Measurements from ENCODE around the gene RAB30.
"Not testable (repeated sequence)": the region's sequence is repeated elsewhere in the genome, so short reads cannot be mapped to it uniquely, and the experiment has no call there.

RAB30 gene

DNA sequence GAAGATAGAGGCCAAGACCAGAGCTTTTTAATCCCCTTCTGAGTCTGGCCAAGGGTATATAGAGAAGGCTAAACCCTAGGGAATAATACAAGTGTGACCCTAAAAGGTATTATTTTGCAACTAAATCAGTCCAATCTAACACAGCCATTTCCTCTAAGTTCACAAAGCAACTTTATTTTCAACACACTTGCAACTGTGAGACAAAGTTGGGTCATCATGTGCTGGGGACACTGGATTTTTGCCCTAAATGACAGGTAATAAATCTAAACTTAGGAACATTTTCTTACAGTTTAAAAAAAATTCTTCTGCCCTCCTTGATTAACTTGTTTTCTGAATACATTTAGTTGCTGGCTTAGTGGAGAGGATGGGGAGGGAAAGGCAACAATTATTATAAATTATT lies 91.9 kb downstream of the RAB30 start:
- DNase-seq = no peak

DNA sequence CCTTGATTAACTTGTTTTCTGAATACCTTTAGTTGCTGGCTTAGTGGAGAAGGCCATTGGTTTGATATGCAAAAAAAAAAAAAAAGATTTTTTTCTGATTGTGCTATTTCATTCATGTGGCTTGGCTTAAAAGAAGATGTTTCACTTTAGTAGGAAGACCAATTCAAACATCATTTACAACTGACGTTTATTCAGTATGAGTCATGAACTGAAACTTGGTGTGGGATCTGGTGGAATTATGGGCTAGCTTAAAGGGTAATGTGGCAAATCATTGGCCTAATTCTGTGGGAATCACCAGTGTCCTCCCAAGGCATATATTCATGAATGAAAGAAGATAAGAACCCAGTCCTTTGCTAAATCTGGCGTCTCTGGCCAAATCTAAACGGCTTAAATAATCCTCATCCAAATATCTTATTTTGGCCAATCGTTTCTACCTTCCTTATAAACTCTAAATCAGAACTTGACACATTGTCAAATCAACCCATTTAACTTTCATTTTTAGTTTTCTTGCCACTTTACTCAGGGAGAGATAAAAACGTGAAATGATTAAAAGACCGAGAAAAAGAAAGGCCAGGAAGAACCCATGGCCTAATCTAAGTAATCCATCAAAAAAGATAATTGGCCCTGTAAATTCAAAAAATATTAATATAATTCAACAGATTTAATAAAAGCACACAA lies 93.1 kb downstream of the RAB30 start:
- no peak for DNase-seq

DNA sequence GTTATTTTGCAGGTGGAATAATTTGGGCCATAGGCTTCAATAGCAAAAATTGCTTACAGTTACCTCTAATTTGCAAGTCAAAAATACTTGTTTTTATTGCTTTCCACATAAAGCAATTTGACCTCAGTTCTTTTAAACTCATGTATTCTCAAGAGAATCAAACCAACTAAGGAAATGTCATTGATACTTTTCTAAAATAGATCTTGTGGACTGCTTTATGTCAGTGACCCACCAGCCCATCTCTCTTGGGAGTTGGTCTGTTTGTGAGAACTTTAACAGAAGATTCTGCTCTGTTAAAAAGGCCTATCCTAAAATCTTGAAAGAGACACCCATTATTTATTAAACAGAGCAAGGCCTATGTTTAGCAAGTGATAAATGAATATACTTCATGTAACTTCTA lies 94.9 kb downstream of the RAB30 start:
- no peak for DNase-seq

DNA sequence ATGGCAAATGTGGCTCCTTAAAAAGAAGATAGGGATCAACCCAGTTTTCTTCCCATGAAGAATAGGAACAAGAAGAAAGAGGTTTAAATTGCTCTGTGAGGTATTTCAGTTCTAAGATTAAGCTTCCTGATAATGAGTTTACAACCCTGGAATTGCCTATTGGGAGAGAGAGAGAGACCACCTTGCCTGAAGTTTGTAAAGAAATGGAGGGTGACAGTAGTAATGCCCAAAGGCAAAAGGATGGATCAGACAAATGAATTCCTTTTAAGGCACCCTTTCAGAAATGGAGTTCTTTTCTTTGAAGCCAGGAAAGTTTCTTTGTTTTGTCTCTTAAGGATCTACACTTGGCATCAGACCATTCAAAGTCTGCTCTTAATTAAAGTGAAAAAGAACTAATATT lies 95.8 kb downstream of the RAB30 start:
- no peak for DNase-seq

DNA sequence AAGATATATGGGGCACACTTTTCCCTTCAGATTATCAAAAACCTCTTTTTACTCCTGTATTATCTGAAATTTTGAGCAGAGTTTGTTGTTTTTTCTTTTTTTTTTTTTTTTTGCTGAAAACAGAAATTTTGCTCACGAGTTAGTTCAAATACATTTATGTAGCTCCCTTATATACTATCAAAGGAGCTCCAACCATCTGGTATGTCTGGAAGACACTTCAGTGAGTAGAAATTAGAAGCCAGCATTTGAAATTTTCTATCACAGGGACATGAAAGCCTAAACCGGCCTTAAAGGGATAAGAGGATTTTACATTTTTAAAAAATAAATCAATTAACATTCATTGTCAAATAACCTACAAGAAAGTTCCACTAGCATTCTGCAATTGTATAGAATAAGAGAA lies 96.8 kb downstream of the RAB30 start:
- no peak for DNase-seq

DNA sequence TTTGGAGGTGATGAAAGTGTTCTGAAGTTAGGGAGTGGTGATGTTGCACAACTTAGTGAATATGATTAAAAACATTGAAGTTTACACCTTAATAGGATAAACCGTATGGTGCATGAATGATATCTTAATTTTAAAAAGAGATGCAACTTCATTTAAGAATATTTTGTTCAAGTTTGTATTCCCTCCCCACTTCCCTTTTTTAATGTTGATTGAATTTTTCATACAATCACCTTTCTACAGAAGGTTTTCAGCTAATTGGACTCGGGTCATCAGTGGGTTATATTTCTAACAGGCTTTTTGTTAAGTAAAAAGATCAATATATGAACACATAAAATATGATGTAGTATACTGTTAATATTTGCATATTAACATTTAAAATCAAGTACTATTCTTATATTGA lies 97.6 kb downstream of the RAB30 start:
- no peak for DNase-seq

DNA sequence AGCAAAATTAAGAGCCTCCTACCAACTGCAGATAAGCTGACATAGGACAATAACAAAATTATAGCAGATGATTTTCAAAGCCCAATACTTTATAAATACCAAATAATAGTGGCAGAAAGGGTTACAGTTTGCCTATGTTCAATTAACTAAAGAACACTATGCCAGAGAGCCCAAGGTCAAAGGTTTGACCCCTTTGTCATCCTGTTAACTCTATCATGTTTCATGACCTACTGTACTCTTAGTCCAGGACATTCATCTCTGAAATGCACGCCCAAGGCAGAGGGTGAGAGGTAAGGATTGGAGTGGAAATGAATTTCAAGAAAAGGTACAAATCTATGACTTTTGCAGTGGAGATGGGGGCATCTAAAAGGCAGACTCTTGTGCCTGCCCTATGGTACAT lies 99.6 kb downstream of the RAB30 start:
- no peak for DNase-seq

DNA sequence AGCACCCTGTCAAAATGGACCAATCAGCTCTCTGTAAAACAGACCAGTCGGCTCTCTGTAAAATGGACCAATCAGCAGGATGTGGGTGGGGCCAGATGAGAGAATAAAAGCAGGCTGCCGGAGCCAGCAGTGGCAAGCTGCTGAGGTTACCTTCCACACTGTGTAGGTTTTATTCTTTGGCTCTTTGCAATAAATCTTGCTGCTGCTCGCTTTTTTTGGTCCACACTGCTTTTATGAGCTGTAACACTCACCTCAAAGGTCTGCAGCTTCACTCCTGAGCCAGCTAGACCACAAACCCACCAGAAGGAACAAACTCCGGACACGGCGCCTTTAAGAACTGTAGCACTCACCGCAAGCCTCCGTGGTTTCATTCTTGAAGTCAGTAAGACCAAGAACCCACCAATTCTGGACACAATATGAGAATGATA lies 100.2 kb downstream of the RAB30 start:
- not testable (repeated sequence) for DNase-seq

DNA sequence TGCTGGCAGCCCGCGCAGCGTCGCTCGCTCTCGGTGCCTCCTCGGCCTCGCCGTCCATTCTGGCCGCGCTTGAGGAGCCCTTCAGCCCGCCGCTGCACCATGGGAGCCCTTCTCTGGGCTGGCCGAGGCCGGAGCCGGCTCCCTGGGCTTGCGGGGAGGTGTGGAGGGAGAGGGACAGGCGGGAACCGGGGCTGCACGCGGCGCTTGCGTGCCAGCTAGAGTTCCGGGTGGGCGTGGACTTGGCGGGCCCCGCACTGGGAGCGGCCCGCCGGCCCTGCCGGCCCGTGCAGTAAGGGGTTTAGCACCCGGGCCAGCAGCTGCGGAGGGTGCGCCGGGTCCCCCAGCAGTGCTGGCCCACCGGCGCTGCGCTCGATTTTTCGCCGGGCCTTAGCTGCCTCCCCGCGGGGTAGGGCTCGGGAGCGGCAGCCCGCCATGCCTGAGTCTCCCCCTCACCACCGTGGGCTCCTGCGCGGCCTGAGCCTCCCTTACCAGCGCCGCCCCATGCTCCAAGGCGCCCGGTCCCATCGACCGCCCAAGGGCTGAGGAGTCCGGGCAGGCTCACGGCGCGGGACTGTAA lies 101.1 kb downstream of the RAB30 start:
- not testable (repeated sequence) for DNase-seq

DNA sequence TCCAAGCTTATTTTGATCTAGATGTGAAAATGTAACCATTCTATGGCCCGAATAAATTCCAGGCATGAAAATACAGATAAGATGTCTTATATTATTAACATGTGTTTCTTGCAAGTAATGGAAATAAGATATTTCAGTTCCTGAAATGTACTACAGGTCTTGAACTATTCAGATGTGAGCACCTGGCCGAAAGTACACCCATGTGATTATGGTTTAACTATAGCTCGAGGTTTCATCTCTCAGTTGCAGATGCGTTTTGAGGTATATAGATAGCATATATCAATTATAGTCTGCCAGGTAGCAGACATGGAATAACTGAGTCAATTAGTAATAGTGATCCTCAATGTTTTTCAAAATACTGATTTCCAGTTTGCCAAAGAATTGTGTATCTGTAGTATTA lies 101.9 kb downstream of the RAB30 start:
- DNase-seq = no peak

DNA sequence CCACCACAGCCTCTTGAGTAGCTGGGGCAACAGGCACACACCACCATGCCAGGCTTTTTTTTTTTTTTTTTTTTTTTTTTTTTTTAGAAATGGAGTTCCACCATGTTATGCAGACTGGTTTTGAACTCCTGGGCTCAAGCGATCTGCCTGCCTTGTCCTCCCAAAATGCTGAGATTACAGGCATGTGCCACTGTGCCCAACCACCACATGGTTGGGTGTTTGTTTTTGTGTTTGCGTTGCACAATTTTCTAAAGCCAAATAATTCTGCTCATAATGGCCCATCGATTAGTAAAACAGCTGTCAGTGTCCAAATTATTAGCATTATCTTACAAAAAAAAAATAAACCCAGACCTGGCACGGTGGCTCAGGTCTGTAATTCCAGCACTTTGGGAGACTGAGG lies 104.3 kb downstream of the RAB30 start:
- DNase-seq = no peak

DNA sequence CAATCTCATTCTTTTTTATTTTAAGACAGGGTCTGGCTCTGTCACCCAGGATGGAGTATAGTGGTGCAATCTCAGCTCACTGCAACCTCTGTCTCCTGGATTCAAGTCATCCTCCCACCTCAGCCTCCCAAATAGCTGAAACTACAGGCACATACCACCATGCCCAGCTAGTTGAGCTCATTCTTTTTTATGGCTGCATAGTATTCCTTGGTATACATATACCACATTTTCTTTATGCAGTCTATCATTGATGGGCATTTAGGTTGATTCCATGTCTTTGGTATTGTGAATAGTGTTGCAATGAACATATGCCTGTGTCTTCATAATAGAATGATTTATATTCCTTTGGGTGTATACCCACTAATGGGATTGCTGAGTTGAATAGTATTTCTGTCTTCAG lies 109.7 kb downstream of the RAB30 start:
- not testable (repeated sequence) for DNase-seq

DNA sequence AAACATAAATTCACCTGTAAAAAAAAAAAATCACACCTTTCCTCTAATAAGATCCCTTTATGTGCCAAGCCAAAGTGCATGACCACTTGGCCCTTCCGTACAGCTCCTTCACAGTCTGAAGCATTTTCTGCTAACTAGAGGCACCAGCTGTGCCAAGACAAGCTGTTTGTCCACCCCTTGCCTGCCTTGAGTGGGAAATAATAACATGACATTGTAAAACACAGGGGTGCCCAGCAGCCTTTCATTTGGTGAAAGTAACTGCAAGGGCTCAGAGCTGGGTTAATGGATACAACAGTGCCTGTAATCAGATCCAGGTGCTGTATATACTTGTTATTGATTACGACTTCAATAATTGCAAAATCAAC lies 110.9 kb downstream of the RAB30 start:
- no peak for DNase-seq

DNA sequence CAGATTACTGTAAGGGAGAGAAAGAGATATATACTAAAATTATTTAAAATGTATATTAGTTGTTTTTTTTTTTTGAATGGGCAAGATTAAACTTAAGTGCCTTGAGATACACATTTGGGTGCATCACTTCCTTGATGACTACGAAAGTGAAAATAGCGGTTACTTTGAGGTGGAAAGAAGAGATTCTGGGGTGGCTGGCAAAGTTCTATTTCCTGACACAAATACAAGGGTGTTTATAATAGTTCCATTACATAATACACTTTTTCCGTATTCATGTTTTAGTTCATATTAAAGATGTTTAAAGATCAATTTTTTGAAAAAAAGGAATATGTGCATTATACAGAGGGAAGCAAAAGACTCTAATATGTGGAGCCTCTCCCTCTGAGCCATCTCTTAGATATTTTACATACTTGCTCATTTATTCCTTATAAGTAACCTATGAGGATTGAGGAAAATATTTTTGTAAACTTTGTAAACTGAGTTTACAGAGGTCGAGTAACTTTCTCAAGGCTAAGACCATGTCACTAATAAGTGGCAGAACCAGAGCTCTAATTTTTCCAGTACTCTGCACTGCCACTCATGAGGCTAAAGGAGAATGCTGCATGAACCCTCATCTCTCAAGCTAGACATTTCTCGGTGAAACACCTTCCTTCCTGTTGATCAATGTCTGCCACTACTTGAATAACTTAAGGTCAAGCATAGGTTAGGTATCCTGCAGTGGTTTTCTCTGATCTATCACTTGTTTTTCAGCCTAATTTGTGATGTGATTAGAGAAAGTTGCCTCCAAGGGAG lies 111.5 kb downstream of the RAB30 start:
- no peak for DNase-seq

DNA sequence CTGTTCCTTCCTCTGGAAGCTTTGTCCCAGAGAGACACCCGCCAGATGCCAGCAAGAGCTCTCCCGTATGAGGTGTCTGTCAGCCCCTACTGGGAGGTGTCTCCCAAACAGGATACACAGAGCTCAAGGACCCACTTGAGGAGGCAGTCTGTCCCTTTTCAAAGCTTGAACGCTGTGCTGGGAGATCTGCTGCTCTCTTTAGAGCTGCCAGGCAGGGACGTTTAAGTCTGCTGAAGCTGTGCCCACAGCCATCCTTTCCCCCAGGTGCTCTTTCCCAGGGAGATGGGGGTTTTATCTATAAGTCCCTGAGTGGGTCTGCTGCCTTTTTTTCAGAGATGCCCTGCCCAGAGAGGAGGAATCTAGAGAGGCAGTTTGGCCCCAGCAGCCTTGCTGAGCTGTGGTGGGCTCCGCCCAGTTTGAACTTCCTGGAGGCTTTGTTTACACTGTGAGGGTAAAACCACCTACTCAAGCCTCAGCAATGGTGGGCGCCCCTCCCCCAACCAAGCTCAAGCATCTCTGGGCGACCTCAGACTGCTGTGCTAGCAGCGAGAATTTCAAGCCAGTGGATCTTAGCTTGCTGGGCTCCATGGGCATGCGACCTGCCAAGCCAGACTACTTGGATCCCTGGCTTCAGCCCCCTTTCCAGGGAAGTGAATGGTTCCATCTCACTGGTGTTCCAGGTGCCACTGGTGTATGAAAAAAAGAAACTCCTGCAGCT lies 115.8 kb downstream of the RAB30 start:
- DNase-seq = not testable (repeated sequence)

DNA sequence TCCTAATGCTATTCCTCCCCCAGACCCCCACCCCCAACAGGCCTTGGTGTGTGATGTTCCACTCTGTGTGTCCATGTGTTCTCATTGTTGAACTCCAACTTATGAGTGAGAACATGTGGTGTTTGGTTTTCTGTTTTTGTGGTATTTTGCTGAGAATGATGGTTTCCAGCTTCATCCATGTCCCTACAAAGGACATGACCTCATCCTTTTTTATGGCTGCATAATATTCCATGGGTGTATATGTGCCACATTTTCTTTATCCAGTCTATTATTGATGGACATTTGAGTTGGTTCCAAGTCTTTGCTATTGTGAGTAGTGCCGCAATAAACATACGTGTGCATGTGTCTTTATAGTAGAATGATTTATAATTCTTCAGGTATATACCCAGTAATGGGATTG lies 121.2 kb downstream of the RAB30 start:
- not testable (repeated sequence) for DNase-seq

DNA sequence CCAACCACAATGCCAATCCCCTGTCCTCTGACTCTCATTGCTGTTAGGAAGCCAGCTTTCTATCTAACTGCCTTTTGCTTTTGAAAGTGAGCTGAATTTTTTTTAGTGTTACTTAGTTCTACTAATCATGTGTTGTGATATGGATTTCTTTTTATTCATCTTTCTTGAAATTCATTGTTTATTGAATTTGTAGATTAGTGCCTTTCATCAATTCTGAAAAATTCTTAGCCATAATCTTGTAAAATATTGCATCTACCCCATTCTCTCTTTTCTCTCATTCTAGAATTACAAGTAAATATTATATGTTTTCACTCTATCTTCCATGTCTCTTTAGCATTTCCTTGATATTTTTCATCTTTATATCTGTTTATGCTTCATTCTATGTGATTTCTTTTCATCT lies 122.3 kb downstream of the RAB30 start:
- DNase-seq = no peak

DNA sequence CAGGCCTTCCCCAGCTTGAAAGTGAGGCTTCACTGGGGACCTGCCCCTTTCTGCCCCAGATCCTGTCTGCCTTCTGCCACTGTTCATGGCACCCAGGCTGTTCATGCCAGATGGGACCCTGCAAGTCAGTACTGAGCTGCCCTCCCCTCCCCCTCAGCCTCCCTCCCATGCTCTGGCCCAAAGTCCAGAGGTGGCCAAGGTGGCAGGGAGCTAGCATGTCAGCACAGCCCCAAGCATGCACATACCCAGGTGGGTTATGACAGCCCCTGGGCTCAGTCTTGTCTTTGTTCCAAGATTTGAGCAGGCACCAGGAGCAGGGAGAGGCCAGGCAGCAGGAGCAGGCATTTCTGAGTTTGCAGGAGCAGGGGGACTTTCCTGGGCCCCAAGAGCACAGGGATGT lies 126.0 kb downstream of the RAB30 start:
- no peak for DNase-seq

DNA sequence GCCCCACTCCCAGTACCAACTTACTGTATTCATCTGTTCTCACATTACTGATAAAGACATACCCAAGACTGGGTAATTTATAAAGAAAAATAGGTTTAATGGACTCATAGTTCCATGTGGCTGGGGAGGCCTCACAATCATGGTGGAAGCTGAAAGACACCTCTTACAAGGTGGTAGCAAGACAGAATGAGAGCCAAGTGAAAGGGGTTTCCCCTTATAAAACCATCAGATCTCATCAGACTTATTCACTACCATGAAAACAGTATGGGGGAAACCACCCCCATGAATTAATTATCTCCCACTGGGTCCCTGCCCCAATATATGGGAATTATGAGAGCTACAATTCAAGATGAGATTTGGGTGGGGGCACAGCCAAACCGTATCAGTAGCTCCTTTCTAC lies 126.7 kb downstream of the RAB30 start:
- not testable (repeated sequence) for DNase-seq

DNA sequence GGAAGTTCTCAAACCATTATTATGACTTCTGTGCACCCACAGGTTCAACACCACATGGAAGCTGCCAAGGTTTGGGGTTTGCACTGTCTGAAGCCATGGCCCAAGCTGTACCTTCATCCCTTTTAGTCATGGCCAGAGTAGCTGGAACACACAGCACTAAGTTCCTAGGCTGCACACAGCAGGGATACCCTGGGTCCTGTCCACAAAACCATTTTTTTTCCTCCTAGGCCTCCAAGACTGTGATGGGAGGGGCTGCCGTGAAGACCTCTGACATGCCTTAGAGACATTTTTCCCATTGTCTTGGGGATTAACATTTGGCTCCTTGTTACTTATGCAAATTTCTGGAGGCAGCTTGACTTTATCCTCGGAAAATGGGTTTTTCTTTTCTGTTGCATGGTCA lies 127.5 kb downstream of the RAB30 start:
- DNase-seq = no peak

DNA sequence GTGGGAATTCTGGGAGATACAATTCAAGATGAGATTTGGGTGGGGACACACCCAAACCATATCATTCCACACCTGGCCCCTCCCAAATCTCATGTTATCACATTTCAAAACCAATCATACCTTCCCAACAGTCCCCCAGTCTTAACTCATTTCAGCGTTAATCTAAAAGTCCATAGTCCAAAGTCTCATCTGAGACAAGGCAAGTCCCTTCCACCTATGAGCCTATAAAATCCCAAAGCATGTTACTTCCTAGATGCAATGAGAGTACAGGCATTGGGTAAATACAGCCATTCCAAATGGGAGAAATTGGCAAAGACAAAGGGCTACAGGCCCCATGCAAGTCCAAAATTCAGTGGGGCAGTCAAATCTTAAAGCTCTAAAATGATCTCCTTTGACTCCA lies 128.3 kb downstream of the RAB30 start:
- not testable (repeated sequence) for DNase-seq

DNA sequence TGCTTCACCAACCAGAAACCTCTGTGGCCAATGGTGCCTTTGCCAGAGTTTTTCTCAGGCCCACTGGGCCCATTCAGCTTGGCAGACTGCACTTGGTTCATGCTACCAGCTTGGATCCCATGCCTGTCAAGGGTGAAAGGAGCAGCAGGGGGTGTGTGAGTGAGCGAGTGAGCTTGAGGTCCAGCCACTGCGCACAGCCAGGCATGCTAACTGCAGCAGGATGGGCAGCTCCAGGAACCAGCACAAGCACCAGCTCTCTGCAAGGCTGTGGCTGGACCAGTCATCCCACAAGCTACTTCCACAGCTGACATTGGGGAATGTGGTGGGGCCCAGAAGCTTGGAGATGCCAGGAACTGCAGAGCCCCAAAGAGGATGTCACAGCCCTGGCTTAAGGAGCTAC lies 129.3 kb downstream of the RAB30 start:
- DNase-seq = no peak

DNA sequence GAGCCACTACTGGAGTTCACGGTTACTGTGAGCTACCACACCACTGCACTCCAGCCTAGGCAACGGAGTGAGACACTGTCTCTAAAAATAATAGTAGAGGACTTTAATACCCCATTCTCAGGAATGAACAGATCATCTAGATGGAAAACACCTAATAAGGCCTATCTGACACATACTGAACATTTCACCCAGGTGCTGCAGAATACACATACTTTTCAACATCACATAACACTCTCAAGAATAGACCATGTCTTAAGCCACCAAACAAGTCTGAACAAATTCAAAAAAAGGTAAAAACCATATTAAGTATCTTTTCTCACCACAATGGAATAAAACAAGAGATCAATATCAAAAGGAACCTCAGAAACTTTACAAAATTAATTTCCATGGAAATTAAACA lies 132.2 kb downstream of the RAB30 start:
- no peak for DNase-seq

DNA sequence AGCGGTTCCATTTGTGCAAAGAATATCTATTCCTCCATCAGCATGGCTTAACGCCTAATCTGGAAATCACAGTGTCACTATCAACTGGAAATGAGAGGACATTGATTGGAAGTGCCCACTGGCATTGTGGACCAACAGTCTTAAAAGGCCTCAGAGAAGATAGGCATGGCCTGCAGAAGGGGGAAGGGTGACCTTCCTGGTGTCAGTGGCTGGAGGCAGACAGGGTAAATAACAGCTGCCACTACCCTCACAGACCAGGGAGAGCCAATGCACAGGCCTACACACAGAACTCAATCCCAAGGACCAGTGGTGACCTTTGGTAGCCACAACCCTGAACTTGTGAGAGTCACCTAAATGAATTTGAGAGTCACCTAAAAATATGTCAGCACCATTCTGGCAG lies 134.1 kb downstream of the RAB30 start:
- no peak for DNase-seq

Data from suppressor macrophage treated with lipopolysaccharide for 4 hours (primary cell).